Measurements from ENCODE around the gene SHFL. TPM values are rescaled to one million over a fixed set of nuclear protein-coding genes. Genes with fewer than 3 reads are reported as not detected.

SHFL gene
- total RNA-seq, 1 experiment from 2014 or later: 21.1 TPM

DNA sequence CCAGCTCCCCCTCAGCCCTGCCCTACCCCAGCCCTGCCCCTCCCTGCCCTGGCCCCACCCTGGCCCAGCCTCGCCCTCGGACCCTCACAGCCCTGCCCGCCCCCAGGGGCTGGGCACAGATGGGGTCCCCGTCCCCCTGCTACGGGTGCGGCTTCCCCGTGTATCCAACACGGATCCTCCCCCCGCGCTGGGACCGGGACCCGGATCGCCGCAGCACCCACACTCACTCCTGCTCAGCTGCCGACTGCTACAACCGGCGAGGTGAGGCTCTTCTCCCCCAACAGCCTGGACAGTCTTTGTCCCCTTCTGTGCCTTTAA lies 5.2 kb downstream of the SHFL start:
- H3T11ph ChIP-seq (ENCODE audit: low read length): no peak overlapping the region
- H3K36me3 Mint-ChIP-seq (ENCODE audit: insufficient read depth in 1 of 3, low read depth in 3 of 3): peaks cover 4 to 21% (median 11%) of the 10 kb centered on the region in 3 experiments
- H3K27me3 ChIP-seq (ENCODE audit: insufficient read depth, low read length): peaks cover 3% of the 10 kb centered on the region
- no peak overlapping the region for H2BK20ac ChIP-seq (ENCODE audit: low read depth, low read length, poor library complexity, severe bottlenecking)
- TF ChIP-seq, protein P1, sequence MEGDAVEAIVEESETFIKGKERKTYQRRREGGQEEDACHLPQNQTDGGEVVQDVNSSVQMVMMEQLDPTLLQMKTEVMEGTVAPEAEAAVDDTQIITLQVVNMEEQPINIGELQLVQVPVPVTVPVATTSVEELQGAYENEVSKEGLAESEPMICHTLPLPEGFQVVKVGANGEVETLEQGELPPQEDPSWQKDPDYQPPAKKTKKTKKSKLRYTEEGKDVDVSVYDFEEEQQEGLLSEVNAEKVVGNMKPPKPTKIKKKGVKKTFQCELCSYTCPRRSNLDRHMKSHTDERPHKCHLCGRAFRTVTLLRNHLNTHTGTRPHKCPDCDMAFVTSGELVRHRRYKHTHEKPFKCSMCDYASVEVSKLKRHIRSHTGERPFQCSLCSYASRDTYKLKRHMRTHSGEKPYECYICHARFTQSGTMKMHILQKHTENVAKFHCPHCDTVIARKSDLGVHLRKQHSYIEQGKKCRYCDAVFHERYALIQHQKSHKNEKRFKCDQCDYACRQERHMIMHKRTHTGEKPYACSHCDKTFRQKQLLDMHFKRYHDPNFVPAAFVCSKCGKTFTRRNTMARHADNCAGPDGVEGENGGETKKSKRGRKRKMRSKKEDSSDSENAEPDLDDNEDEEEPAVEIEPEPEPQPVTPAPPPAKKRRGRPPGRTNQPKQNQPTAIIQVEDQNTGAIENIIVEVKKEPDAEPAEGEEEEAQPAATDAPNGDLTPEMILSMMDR (conservative IDR thresholded peaks at IDR 0.05): no peak
- H3K9me3 Mint-ChIP-seq: peaks cover 0 to 3% of the 10 kb centered on the region in 2 experiments; a peak in 1 of 5 replicates
- H4K8ac ChIP-seq (replicated peaks; ENCODE audit: insufficient read length, low read depth, low read length): no peak overlapping the region
- no peak overlapping the region for H2BK120ac ChIP-seq (ENCODE audit: low read depth, low read length, poor library complexity, severe bottlenecking)
- no peak overlapping the region for H3K27ac Mint-ChIP-seq
- no peak overlapping the region for H3K27ac ChIP-seq (ENCODE audit: insufficient read length, low read depth, low read length)
- no peak overlapping the region for H3K56ac ChIP-seq (ENCODE audit: insufficient read length, low read depth, low read length)
- H2BK15ac ChIP-seq (ENCODE audit: low read depth, low read length): no peak overlapping the region
- no peak overlapping the region for H2AFZ ChIP-seq (ENCODE audit: low read length)
- no peak overlapping the region for H2BK12ac ChIP-seq (ENCODE audit: insufficient read length, low read depth, low read length)
- DNase-seq: no peak
- H4K5ac ChIP-seq (ENCODE audit: insufficient read length, low read depth, low read length): no peak overlapping the region
- no peak overlapping the region for H3K9ac ChIP-seq (ENCODE audit: extremely low read depth, insufficient read length, low read length)
- H3K4me3 Mint-ChIP-seq: no peak overlapping the region
- H3K79me1 ChIP-seq (ENCODE audit: insufficient read depth, low read depth, low read length, poor library complexity, severe bottlenecking): no peaks in the 10 kb centered on the region
- H4K20me1 ChIP-seq (ENCODE audit: control insufficient read depth, insufficient read depth, insufficient read length): no peaks in the 10 kb centered on the region
- no peak overlapping the region for H3K18ac ChIP-seq (ENCODE audit: insufficient read length, low read depth, low read length)
- H3K23ac ChIP-seq (ENCODE audit: insufficient read length, low read depth, low read length): no peak overlapping the region
- H3K14ac ChIP-seq (ENCODE audit: insufficient read depth, low read length): no peak overlapping the region
- no peaks in the 10 kb centered on the region for H3K79me2 ChIP-seq (ENCODE audit: insufficient read depth, low read length)
- H3K23me2 ChIP-seq (ENCODE audit: insufficient read length, low read depth, low read length, poor library complexity, severe bottlenecking): peaks cover 11% of the 10 kb centered on the region
- no peak overlapping the region for H2BK5ac ChIP-seq (ENCODE audit: insufficient read length, low read length)
- peaks cover 27% of the 10 kb centered on the region for H3K27me3 Mint-ChIP-seq (ENCODE audit: low read depth)
- no peaks in the 10 kb centered on the region for H3K9me3 ChIP-seq (ENCODE audit: control insufficient read depth, low read depth, low read length)
- H3K4me1 ChIP-seq (ENCODE audit: insufficient read depth, low read length): no peaks in the 10 kb centered on the region
- WGBS (ENCODE audit: extremely low coverage, insufficient read length, low lambda C conversion rate): no CpG with 5 or more reads among the region's 17 CpGs
- H2AK5ac ChIP-seq (ENCODE audit: insufficient read length, low read length): no peak overlapping the region
- no peak overlapping the region for H3K4me2 ChIP-seq (ENCODE audit: insufficient read depth, insufficient read length, low read length)
- H3K4me1 Mint-ChIP-seq: peaks cover 4% of the 10 kb centered on the region in 2 experiments; a peak in 1 of 4 replicates
- H3K4ac ChIP-seq (ENCODE audit: low read depth, low read length): no peak overlapping the region
- no peak overlapping the region for H4K91ac ChIP-seq (ENCODE audit: insufficient read length, low read depth, low read length)

Data from H9 (cell line).